HepG2 (cell line): ENCODE data around the gene HYAL1.

Experiments used
- CHD2 ChIP-seq: IDR thresholded peaks from 2 replicates; pipeline ENCODE4 v1.6.1; 2011; ENCODE audit warnings: low read depth, low read length, improper control_type of control experiment
- CTCF ChIP-seq: sonication (generic); formaldehyde crosslinking; IDR thresholded peaks from 2 replicates; pipeline ENCODE4 v1.5.0; 2020; ENCODE audit warnings: mild to moderate bottlenecking, missing genetic modification reagents, moderate library complexity
- FIP1L1 ChIP-seq: fragments of 200-400 bp; formaldehyde crosslinking; IDR thresholded peaks from 2 replicates; pipeline ENCODE4 v1.6.1; 2018; ENCODE audit warnings: low read depth, mild to moderate bottlenecking, low read length, moderate library complexity, borderline replicate concordance; ENCODE audit not compliant: insufficient read depth
- RFX1 ChIP-seq: fragments of 450-650 bp; IDR thresholded peaks from 2 replicates; pipeline ENCODE4 v1.6.1; 2017
- RXRA ChIP-seq: sonication (generic); formaldehyde crosslinking; IDR thresholded peaks from 2 replicates; pipeline ENCODE4 v1.5.1; 2020; ENCODE audit warnings: missing genetic modification reagents
- ZNF558 ChIP-seq: sonication (generic); formaldehyde crosslinking; IDR thresholded peaks from 2 replicates; pipeline ENCODE4 v1.9.0; 2022; ENCODE audit warnings: mild to moderate bottlenecking, missing genetic modification reagents, borderline replicate concordance
- ZNF879 ChIP-seq: sonication (generic); formaldehyde crosslinking; IDR thresholded peaks from 2 replicates; pipeline ENCODE4 v1.8.1; 2023; ENCODE audit warnings: missing genetic modification reagents
- TF ChIP-seq, protein P1 (sequence below): sonication (generic); formaldehyde crosslinking; conservative IDR thresholded peaks from 2 replicates; pipeline ENCODE4 v1.8.0; 2022; ENCODE audit warnings: mild to moderate bottlenecking, moderate library complexity, missing genetic modification reagents
- TF ChIP-seq, protein P2 (sequence below): sonication (generic); formaldehyde crosslinking; IDR thresholded peaks from 2 replicates; pipeline ENCODE4 v1.4.0; 2020; ENCODE audit warnings: missing genetic modification reagents, mild to moderate bottlenecking, borderline replicate concordance
- TF ChIP-seq, protein P3 (sequence below): sonication (generic); formaldehyde crosslinking; IDR thresholded peaks from 2 replicates; pipeline ENCODE4 v1.4.0; 2020; ENCODE audit warnings: missing genetic modification reagents, mild to moderate bottlenecking, borderline replicate concordance
- TF ChIP-seq, protein P4 (sequence below): IDR thresholded peaks from 2 replicates; pipeline ENCODE4 v1.6.1; 2012; ENCODE audit warnings: inconsistent platforms

GRCh38 chr3:50251220-50251619, 52.2 kb downstream of the HYAL1 start:
- TF ChIP-seq, protein P1, sequence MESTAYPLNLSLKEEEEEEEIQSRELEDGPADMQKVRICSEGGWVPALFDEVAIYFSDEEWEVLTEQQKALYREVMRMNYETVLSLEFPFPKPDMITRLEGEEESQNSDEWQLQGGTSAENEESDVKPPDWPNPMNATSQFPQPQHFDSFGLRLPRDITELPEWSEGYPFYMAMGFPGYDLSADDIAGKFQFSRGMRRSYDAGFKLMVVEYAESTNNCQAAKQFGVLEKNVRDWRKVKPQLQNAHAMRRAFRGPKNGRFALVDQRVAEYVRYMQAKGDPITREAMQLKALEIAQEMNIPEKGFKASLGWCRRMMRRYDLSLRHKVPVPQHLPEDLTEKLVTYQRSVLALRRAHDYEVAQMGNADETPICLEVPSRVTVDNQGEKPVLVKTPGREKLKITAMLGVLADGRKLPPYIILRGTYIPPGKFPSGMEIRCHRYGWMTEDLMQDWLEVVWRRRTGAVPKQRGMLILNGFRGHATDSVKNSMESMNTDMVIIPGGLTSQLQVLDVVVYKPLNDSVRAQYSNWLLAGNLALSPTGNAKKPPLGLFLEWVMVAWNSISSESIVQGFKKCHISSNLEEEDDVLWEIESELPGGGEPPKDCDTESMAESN (CRISPR knock-in tag): no peak
- TF ChIP-seq CTCF (CRISPR knock-in tag) (no peak), FIP1L1 (no peak), ZNF879 (CRISPR knock-in tag) (no peak), RFX1 (no peak), ZNF558 (CRISPR knock-in tag) (no peak), CHD2 (no peak), RXRA (CRISPR knock-in tag) (no peak)
- TF ChIP-seq, protein P2, sequence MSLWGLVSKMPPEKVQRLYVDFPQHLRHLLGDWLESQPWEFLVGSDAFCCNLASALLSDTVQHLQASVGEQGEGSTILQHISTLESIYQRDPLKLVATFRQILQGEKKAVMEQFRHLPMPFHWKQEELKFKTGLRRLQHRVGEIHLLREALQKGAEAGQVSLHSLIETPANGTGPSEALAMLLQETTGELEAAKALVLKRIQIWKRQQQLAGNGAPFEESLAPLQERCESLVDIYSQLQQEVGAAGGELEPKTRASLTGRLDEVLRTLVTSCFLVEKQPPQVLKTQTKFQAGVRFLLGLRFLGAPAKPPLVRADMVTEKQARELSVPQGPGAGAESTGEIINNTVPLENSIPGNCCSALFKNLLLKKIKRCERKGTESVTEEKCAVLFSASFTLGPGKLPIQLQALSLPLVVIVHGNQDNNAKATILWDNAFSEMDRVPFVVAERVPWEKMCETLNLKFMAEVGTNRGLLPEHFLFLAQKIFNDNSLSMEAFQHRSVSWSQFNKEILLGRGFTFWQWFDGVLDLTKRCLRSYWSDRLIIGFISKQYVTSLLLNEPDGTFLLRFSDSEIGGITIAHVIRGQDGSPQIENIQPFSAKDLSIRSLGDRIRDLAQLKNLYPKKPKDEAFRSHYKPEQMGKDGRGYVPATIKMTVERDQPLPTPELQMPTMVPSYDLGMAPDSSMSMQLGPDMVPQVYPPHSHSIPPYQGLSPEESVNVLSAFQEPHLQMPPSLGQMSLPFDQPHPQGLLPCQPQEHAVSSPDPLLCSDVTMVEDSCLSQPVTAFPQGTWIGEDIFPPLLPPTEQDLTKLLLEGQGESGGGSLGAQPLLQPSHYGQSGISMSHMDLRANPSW (CRISPR knock-in tag): no peak
- TF ChIP-seq, protein P3, sequence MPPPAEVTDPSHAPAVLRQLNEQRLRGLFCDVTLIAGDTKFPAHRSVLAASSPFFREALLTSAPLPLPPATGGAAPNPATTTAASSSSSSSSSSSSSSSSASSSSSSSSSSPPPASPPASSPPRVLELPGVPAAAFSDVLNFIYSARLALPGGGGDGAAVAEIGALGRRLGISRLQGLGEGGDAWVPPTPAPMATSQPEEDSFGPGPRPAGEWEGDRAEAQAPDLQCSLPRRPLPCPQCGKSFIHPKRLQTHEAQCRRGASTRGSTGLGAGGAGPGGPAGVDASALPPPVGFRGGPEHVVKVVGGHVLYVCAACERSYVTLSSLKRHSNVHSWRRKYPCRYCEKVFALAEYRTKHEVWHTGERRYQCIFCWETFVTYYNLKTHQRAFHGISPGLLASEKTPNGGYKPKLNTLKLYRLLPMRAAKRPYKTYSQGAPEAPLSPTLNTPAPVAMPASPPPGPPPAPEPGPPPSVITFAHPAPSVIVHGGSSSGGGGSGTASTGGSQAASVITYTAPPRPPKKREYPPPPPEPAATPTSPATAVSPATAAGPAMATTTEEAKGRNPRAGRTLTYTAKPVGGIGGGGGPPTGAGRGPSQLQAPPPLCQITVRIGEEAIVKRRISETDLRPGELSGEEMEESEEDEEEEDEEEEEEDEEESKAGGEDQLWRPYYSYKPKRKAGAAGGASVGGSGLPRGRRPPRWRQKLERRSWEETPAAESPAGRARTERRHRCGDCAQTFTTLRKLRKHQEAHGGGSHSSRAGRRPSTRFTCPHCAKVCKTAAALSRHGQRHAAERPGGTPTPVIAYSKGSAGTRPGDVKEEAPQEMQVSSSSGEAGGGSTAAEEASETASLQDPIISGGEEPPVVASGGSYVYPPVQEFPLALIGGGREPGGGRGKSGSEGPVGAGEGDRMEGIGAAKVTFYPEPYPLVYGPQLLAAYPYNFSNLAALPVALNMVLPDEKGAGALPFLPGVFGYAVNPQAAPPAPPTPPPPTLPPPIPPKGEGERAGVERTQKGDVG: no peak
- TF ChIP-seq, protein P4, sequence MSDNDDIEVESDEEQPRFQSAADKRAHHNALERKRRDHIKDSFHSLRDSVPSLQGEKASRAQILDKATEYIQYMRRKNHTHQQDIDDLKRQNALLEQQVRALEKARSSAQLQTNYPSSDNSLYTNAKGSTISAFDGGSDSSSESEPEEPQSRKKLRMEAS: no peak
